Embryonic facial prominence (tissue), 1 donor: ENCODE measurements around the gene SCG3.

Source experiments
- DNase-seq: peaks from one replicate; pipeline ENCODE4 v3.0.0-alpha.2; 2016; ENCODE audit errors: extremely low spot score

SCG3 gene

GRCh38 chr15:51758645-51759044, 77.3 kb downstream of the SCG3 start:
- DNase-seq: no peak

GRCh38 chr15:51759557-51760070, 78.3 kb downstream of the SCG3 start:
- no peak for DNase-seq

GRCh38 chr15:51760805-51761204, 79.5 kb downstream of the SCG3 start:
- no peak for DNase-seq

GRCh38 chr15:51765751-51766150, 84.4 kb downstream of the SCG3 start:
- no peak for DNase-seq

GRCh38 chr15:51766341-51766740, 85.0 kb downstream of the SCG3 start:
- DNase-seq: no peak

- DNase-seq: no peak
These were observed 86.7 kb downstream of the SCG3 start for GRCh38 chr15:51768018-51768417.
